ENCODE results near the gene SLC4A1AP. TPM values are rescaled to one million over a fixed set of nuclear protein-coding genes. Genes with fewer than 3 reads are reported as not detected.

SLC4A1AP gene
- total RNA-seq, 1 donor from 2014 or later, result 19.1 TPM

GRCh38 chr2:27708257-27708654 lies 44.6 kb downstream of the SLC4A1AP start:
- no peak for DNase-seq (ENCODE audit: low spot score in 2 of 2, unreplicated experiment in 2 of 2)
- Mint-ChIP-seq H3K27me3 (ENCODE audit: low read depth) (no peaks in the 10 kb centered on the region), H3K36me3 (no peaks in the 10 kb centered on the region), H3K27ac (no peak overlapping the region), H3K4me3 (no peak overlapping the region), H3K9me3 (no peaks in the 10 kb centered on the region), H3K4me1 (peaks cover 21% of the 10 kb centered on the region)
- no peak for TF ChIP-seq CTCF (IDR thresholded peaks at IDR 0.05; ENCODE audit: unreplicated experiment)

DNA sequence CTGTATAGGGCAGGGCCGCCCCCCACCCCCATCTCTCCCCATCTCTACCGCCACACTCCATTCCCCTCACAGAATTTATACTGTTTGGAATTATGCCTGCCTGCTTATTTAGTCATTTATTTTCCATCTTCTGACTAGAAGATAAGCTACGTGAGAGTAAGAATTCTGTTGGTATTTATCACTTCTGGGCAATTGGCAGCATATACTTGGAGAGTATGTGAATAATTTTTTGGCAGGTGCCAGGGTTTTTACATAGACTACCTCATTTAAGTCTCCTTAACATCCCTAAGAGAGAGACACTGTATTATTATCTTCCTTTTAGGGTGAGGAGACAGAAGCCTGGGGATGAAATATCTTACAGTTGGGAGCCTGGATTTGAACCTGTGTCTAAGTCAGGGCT lies 45.0 kb downstream of the SLC4A1AP start:
- TF ChIP-seq CTCF (IDR thresholded peaks at IDR 0.05; ENCODE audit: unreplicated experiment), result no peak
- no peaks in the 10 kb centered on the region for H3K9me3 Mint-ChIP-seq

DNA sequence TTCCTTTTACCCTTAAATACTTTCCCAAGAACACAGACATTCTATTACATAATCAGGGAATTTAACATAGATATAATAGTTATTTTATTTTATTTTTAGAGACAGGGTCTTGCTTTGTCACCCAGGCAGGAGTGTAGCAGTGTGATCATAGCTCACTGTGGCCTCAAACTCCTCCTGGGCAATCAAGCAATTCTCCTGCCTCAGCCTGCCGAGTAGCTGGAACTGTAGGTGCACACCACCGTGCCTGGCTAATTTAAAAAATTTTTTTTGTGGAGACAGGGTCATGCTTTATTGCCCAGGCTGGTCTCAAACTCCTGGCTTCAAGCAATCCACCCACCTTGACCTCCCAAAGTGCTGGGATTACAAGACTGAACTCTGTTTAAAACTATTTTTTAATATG lies 45.6 kb downstream of the SLC4A1AP start:
- DNase-seq (ENCODE audit: low spot score in 2 of 2, unreplicated experiment in 2 of 2), result no peak
- Mint-ChIP-seq H3K36me3 (no peaks in the 10 kb centered on the region), H3K9me3 (no peaks in the 10 kb centered on the region), H3K27me3 (ENCODE audit: low read depth) (no peaks in the 10 kb centered on the region), H3K27ac (no peak overlapping the region), H3K4me3 (no peak overlapping the region), H3K4me1 (peaks cover 14% of the 10 kb centered on the region)
- TF ChIP-seq CTCF (IDR thresholded peaks at IDR 0.05; ENCODE audit: unreplicated experiment), result no peak

More for the DNA sequence above, 45.0 kb downstream of the SLC4A1AP start:
- no peaks in the 10 kb centered on the region for H3K27me3 Mint-ChIP-seq (ENCODE audit: low read depth)
- DNase-seq (ENCODE audit: low spot score in 2 of 2, unreplicated experiment in 2 of 2), result no peak
- H3K36me3 Mint-ChIP-seq, result no peaks in the 10 kb centered on the region
- no peak overlapping the region for H3K4me3 Mint-ChIP-seq
- H3K4me1 Mint-ChIP-seq, result peaks cover 17% of the 10 kb centered on the region
- H3K27ac Mint-ChIP-seq, result no peak overlapping the region

DNA sequence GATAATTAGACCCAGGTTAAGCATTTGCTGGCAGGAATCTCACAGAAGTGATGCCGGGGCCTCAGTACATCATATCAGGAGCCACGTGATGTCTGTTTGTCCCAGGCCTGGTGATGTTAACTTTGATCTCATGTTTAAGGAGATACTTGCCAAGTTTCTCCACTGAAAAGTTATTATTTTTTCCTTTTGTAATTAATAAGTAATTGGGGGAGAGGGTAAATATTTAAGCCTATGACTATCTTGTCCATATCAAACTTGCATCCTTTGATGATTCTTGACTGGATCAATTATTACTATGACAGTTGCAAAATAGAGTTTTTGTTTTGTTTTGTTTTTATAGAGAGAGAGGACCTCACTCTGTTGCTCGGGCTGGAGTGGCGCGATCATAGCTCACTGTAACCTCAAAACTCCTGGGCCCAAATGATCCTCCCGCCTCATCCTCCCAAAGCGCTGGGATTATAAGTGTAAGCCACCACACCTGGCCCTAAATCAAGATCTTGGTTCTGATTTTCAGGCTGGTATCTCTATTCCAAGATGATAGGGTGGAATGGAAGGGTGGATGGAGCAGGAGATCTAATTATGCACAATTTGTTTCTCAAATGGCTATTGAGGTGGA lies 46.4 kb downstream of the SLC4A1AP start:
- H3K4me3 Mint-ChIP-seq, result no peak overlapping the region

GRCh38 chr2:27710640-27711430 lies 47.1 kb downstream of the SLC4A1AP start:
- H3K36me3 Mint-ChIP-seq, result no peaks in the 10 kb centered on the region
- H3K27ac Mint-ChIP-seq, result no peak overlapping the region
- H3K4me3 Mint-ChIP-seq, result no peak overlapping the region
- no peaks in the 10 kb centered on the region for H3K27me3 Mint-ChIP-seq (ENCODE audit: low read depth)
- DNase-seq (ENCODE audit: low spot score in 2 of 2, unreplicated experiment in 2 of 2), result no peak
- no peak for TF ChIP-seq CTCF (IDR thresholded peaks at IDR 0.05; ENCODE audit: unreplicated experiment)
- peaks cover 18% of the 10 kb centered on the region for H3K4me1 Mint-ChIP-seq
- H3K9me3 Mint-ChIP-seq, result no peaks in the 10 kb centered on the region

More for the DNA sequence above, 46.4 kb downstream of the SLC4A1AP start:
- H3K36me3 Mint-ChIP-seq, result no peaks in the 10 kb centered on the region
- TF ChIP-seq CTCF (IDR thresholded peaks at IDR 0.05; ENCODE audit: unreplicated experiment), result no peak
- H3K4me1 Mint-ChIP-seq, result peaks cover 19% of the 10 kb centered on the region
- no peak for DNase-seq (ENCODE audit: low spot score in 2 of 2, unreplicated experiment in 2 of 2)
- no peaks in the 10 kb centered on the region for H3K27me3 Mint-ChIP-seq (ENCODE audit: low read depth)
- no peaks in the 10 kb centered on the region for H3K9me3 Mint-ChIP-seq
- H3K27ac Mint-ChIP-seq, result no peak overlapping the region

Data from mesothelial cell of epicardium (in vitro differentiated cells).